HG03558 (cell line): ENCODE measurements around the gene SENP1.
"Not testable (repeated sequence)": the region's sequence is repeated elsewhere in the genome, so short reads cannot be mapped to it uniquely, and the experiment has no call there.

ENCODE experiments used
- ATAC-seq: cut with Tn5 transposase; IDR thresholded peaks from one replicate; pipeline ENCODE4 v1.9.1; 2021; ENCODE audit warnings: moderate number of reproducible peaks; ENCODE audit not compliant: unreplicated experiment; ENCODE audit errors: extremely low read depth

SENP1 gene

DNA sequence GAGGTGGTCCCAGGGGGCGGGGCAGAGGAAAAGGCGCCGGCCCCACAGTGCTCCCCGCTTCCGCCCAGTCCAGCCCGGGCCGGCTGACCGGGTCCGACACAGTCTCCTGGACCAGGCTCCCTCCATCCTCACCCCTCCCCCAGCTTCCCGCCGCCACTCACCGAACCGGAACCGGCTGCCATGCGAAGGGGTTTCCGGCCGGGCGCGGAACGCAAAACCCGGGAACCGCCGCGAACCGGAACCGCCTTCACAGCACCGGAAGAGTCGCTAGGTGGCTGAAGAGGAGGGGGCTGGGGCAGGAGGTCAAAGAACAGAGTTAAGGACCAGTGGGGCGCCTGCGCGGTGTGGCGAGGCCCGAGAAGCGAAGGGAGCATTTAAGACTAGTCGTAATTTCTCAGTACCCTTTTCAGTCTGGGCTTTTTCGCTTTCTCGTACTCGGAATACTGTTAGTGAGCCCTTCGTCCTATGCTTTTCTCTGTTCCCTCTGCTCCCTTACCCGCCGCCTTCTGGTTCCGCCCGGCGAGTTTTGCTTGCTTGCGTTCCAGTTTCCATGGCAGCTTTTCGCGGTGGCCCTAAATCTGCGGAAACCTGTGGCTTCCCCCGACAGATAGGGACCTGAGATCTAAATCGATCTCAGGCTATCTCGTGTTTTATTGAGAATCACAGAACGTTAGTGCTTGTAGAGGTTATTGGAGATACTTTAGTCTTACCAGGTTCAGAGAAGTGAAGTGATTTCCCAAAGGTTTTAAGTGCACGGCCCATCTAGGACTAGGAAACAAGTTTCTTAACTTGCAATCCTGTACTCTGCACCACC, at the start of gene SENP1:
Gene SENP1 (minus strand): TSS at position 213 of the 814 bp plus-strand sequence. CDS start 4,607 bp downstream, outside the sequence.
- ATAC-seq, result no peak

DNA sequence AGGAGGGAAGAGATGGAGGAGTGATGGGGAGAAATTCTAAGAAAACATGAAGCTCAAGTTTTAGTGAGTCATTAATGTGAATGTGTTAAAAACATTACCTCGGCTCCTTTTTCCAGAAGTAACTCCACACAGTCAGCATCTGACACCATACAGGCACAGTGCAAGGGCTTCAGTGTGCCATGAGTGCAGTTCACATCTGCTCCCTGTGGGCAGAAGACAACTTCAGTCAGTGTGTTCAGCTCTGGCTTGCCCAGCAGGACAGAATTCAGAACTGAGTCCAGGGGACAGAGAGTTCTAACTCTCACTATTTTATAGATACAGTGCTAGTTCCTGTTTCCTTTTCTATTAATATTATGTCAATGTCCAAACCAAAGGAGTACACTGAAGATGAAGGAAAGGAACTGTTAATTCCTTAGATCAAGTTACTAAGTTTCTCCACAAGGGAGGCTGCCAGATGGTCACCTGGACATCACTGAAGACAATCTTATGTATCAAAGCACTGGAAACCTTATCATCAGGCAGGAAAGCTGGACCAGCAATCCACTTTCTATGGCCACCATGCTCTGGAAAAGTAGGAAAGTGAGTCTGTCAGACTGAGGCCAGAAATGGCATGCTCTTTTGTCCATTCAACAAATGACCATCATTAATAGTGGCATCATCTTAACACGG, 45.4 kb upstream of the SENP1 start:
- ATAC-seq, result no peak

DNA sequence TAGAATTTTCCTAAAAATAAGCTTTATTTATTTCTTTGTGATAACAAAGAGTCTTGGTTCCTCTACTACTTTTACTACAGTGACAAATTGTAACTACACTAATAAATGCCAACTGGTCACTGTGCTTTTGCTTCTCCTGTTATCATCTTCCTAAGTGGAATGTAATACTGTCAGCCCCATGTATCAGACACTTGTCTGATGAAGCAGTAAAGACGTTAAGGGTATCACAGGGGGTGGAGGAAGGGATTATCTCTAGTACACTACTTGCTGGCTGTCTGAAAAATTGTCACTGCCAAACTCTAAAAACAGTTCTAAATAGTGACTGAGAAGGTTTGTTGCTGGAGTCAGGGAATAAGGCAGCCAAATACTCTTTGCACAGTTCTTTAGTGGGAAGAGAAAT, 40.1 kb upstream of the SENP1 start:
- no peak for ATAC-seq

DNA sequence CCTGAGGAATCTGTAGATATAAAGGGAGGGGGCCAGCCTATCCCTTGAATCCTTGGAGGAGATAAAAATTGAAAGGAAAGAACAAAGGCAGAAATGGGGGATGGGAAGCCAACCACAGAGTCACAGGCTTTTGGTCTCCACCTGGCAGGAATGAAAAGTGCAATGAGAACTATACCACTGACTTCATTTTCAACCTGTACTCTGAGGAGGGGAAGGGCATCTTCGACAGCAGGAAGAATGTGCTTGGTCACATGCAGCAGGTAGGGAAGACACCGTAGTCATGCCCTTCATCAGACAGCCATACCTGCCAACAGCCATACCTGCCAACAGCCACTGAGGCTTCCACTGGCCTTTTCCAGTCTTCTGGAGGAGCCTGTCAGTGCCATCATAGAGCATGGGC, 38.0 kb upstream of the SENP1 start:
- no peak for ATAC-seq

DNA sequence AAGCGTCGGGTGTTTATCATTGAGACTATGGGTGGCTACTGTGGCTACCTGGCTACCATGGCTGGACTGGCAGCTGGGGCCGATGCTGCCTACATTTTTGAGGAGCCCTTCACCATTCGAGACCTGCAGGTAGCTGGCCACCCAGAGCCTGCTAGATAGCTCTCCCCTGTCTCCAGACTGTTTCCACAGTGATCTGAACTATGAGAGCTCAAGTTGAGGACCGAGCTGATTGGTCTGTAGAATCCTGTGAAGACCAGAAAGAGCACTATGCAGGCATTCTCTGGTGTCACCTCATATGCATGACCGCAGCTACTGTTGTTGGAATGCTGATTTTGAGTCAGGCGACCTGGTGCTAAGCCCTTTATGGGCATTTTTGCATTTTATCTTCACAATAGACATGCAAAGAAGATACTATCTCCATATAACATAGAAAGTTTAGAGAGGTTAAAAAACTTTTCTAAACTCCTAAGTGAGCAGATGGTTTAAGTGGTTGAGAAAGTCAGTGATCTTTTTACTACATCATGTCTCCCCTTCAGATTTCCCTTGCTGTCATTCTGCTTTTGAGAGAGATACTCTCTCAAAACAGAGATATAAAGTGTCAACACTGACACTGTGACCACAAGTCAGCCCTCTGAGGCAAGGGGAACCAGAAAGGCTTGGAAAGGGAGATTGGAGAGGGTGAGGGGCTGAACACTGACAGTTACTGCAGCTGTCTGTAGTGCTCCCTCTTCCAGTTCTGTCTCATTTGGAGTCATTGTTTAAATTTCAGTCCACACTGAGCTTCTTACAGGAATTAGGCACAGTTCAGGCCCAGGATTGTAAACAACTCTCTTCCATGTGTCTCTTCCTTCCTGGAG, 37.2 kb upstream of the SENP1 start:
- no peak for ATAC-seq

DNA sequence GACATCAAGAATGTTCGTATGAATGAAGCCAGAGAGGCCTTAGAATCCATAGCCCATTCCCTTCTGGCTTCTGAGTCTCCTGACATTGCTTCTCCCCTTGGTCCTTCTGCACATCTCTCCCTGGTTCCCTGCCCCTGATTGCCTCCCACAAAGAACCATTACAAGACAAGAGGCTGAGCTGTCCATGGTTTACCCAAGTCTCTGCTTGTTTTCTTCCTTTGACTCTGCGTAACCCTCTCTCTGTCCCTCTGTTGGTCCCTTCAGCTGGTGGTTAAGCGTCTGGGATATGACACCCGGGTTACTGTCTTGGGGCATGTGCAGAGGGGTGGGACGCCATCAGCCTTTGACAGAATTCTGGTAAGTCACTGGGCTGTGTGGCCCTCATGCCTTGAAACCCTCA, 29.1 kb upstream of the SENP1 start:
- no peak for ATAC-seq

DNA sequence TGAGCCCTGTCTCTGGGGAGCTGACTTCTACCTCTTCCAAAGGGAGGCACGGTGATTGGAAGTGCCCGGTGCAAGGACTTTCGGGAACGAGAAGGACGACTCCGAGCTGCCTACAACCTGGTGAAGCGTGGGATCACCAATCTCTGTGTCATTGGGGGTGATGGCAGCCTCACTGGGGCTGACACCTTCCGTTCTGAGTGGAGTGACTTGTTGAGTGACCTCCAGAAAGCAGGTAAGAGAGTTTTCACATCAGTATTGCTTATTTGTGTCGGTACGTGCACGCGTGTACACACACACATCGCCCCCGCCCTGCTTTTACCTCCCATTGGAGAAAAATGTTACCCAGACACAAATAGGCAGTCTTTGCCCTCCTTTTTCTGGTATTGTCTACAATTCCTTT, 26.9 kb upstream of the SENP1 start:
- no peak for ATAC-seq

DNA sequence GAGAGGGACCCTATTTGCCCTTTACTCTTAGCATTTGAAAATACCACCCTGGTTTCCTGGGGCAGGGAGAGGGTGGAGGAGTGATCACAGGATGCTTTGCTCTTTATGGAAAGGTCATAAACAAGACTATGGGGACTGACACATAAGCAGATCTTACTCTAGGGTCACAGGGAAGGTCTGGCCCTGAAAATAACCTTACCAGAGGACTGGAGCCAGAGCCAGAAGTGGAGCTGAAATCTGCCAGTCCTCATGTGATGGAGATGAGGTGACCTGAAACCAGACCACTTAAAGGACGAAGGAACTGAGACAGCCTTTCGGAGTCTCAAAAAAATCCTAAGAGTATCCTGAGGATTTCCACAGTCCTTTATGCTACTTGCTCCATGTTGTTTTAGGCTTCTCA, 25.6 kb upstream of the SENP1 start:
- no peak for ATAC-seq

DNA sequence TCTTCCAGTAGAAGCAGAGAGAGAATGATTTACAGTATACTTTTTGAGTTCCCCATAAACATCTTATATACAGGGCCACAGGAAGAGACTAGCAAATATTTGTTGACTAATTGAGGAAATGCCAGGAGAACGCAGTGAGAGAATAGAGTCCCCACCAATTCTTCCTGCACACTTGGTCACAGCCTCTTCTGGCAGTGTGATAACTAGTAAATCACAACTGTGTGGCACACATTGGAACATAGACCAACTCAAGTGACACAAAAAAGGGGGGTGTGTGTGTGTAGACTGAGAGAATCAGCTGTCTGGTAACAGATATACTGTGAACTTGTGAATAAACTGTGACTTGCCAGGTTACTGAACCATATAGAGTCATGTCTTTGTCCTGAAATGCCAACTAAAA, 23.5 kb upstream of the SENP1 start:
- no peak for ATAC-seq

DNA sequence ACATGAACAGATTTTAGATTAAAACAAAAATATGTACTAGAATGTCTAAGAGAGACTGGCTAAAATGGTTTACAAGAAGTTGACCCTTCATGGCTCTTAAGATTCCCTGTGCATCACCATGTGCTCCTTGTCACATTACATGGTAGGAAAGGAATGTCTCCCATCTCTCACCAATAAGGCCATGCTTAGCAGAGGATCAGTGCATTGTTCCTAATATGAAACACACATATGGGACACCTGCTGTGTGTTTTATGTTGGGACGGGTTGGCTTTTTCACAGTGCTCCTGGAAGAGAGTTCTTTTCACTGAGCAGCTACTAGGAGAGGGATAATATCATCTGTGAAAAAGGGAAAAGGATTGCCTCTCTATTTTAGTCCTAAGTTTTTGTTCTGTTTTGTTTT, 22.9 kb upstream of the SENP1 start:
- no peak for ATAC-seq

DNA sequence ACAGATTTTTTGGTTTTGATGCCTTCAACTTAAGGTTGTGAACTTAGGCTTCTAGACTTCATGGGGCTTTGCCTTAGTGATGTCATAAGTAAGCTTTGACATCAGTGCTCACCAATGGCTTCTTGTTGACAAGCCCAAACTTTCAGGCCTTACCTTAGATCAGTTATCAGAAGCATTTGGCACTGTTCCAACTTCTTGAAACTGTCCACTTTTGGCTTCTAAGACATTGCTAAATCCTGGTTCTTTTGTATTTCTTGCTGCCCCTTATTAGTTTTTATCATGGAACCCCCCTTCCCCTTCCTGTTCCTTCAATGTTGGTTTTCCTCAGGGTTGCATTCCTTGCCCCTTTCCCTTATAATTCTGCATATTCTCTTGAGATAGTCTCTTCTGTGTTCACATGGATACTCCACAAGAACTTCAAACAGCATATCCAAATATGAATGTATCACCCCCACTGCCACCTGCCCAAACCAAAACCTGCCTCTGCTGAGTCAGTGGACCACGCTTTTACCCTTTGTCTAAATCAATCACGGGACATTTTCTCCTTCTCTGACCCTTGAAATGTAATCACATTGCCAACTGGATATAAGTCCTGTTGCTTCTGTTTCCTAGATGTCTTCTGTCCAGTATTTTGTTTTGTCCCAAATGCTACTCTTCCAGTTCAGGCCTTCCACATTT, 21.2 kb upstream of the SENP1 start:
- ATAC-seq, result no peak

DNA sequence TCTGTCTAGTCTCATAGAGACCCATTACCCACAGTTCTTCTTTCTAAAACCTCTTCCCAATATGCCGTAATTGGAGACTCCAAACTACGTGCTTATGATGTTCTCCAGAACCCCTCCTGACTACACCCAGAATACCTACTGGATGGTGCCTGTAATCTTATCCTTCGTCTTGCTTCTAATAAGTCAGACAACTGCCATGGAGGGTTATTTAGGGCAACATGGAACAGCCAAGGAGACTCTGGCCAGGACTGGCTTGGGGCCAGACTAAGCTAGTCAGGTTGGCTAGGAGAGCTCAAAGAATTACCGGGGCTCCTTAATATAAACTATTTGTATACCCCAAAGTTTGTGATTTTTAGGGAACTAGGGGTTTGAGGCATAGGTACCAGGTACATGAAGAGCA, 20.1 kb upstream of the SENP1 start:
- ATAC-seq, result no peak

DNA sequence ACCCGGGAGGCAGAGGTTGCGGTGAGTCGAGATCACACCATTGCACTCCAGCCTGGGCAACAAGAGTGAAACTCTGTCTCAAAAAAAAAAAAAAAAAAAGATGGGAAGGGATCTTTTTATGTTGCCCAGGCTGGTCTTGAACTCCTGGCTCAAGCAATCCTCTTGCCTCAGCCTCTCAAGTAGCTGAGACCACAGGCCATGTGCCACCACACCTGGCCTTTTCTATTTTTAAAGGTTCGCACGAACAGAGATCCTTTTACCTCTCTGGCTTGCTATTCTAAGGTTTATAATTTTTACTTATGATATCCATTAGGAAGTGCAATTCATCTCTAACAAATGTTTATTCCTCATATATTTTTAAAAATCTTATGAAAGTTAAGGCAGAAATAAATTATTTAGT, 19.7 kb upstream of the SENP1 start:
- not testable (repeated sequence) for ATAC-seq

DNA sequence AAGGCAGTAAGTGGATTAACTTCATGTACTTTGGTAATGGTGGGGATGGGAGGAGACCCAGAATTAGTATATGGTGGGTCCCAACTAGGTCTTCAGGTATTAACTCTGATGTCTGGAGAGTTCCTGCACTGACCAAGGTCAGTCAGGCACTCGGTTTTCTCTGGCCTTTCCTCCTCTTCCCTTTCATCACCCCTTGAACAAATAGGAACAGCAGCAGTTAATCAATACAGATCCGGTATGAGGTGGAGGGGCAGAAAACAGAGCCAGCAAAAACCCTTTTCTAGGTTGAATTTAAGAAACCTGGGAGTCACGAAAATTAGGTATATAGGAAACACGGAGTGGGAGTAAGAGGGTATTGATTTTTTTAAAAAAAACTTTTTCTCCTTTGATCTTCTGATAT, 17.3 kb upstream of the SENP1 start:
- ATAC-seq, result no peak

DNA sequence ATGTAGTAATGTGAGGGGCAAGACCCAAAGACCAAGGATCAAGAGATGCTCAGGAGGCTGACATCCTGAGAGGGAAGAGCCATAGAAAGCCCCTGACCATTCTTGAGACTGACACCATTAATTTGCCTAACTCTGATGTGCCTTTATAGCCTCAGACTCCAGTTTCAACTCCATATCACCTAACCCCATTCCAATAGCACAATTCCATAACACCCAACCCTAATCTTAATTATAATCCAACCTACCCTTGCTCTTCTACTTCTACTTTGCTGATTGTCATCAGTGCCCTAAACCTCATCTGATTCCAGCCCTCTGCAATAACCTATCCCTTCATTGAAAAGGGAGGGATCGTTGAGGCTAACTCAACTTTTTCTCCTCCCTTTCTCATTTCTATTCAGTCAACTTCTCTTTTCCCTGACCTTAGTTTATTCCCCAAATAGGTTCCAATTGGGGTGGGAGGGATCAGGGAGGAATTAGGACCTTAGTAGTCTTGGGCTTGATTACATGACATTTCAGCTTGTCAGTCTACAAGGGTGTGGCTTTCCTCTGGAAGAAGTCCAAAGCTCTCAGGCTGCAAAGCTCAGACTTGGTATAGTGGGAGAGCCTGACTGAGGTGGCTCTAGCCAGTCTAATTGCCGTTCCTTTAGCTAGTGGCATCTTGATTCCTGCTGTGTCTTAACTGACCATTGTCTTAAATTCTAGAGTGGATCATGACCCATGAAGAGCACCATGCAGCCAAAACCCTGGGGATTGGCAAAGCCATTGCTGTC, 16.4 kb upstream of the SENP1 start:
- ATAC-seq, result no peak

DNA sequence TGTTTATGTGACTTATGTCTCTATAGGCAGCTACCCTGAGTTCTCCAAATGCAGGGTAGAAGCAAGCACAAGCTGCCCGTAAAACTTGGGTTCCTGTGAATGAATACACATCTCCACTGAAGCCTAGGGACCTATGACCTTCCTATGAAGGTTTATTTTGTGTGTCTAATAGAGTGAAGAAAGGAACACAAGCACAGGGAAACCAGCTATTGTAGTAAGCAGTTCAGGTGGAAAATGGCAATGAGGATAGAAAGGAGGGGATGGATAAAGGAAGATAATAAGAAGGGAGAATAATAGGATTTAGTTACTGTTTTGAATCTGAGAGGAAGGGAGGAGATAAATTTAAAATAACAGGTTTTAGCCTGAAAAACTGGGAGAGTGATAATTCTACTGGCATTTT, 15.6 kb upstream of the SENP1 start:
- ATAC-seq, result no peak

DNA sequence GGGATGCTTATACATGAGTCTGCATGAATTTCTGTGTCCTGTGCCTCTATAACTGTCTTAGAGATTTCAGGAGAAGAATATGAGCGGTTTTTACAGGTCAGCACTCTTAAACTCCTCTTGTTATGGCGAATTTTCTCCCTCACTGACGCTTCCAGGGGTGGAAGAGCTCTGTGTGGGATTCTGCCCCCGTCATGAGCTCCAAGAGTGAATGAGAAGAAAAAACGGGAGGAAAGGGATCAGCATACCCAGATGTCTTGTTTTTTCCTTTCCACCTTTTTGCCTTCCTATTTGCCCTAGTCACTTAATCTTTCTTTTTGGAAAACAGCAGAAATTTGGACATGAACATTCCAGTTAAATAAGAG, 13.9 kb upstream of the SENP1 start:
- ATAC-seq, result no peak

DNA sequence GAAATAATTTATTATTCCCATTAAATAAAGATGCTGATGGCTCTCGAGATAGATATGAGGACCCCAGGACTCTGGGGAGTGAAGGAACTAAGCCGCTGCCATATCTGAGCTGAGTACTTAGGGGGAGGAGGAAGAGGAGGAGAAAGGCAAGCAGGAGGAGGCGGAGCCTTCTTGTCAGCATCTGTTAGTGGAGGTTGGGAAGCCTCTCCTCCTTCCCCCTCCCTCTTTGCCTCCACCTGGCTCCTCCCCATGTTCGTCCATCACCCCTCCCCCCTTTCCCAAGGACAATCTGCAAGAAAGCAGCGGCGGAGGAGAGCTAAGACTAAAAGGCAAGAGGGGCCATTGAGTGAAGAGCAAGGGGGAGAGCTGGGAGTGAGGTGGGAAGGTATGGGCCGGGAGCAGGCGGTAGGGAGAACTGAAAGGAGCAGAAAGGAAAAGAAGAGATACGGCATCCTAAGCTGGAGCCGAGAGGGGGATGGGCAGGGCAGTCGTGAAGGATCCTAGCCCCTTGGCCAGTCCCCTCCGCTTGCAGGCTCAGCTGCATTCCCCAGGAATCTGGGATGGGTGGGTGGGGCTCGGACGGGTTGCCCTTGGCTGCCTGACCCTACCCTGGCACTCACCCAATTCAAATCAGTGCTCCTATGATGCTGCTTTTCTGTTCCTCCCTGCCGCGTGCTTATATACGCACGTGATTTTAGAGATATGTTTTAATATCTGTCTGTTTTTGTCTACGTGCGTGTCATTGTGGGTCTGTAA, 13.4 kb upstream of the SENP1 start, which contains the start of gene PFKM:
Gene PFKM (plus strand): TSS at position 287 of the 756 bp plus-strand sequence. CDS start 3,411 bp downstream, outside the sequence.
- peak; percentile 98 for ATAC-seq

DNA sequence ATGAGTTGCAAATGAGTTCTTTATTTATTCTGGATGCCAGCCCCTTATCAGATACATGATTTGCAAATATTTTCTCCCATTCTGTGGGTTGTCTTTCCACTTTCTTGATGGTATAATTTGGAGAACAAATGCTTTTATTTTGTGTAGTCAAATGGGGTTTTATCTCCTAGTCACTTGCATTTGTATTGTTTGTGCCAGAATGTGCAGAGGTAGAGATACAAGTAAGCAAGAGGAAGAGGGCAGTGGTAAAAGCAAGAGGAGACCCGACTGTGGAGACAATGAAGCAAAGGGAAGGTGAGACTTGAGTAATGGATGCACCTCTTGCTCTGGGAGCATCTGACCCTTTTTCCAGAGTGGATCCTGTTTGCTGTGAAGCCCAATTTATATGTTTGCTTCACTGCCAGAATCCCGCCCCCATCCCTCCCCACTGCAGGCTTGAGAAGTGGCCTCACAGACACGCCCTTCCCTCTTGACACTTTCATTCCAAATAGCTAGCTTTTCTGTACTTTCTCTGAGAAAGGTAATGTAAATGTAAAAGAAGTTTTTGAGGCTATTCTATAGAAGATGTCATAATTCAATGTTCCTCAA, 12.5 kb upstream of the SENP1 start:
- no peak for ATAC-seq
